ENCODE data around the gene ARL2. TPM values are rescaled to one million over a fixed set of nuclear protein-coding genes. Genes with fewer than 3 reads are reported as not detected.

The ARL2 gene
- total RNA-seq, 2 experiments from 2014 or later = 118 to 122 TPM

GRCh38 chr11:65060913-65061408, 47.0 kb downstream of the ARL2 start:
- no peak for ATAC-seq
- H3K36me3 Mint-ChIP-seq (ENCODE audit: low read depth) = no peaks in the 10 kb centered on the region
- H3K4me3 Mint-ChIP-seq = no peak overlapping the region
- intact Hi-C loops (cut with micrococcal nuclease) = no loop called here
- no peak overlapping the region for H3K27ac Mint-ChIP-seq
- H3K4me1 Mint-ChIP-seq (ENCODE audit: low read depth) = peaks cover 5% of the 10 kb centered on the region
- ChIA-PET POLR2A (no interaction called here), CTCF (no interaction called here)
- DNase-seq = peak; percentile 21
- no peaks in the 10 kb centered on the region for H3K9me3 Mint-ChIP-seq
- no peaks in the 10 kb centered on the region for H3K27me3 Mint-ChIP-seq
- TF ChIP-seq CTCF (IDR thresholded peaks at IDR 0.05) = no peak

GRCh38 chr11:65063532-65063931, 49.6 kb downstream of the ARL2 start:
- no peak overlapping the region for H3K27ac Mint-ChIP-seq
- no peaks in the 10 kb centered on the region for H3K36me3 Mint-ChIP-seq (ENCODE audit: low read depth)
- CTCF ChIA-PET = interaction anchor here (1.4 kb wide), 1 partner anchor 15 kb away, joined by 3 read pairs; no protein-coding TSS in a partner anchor
- ATAC-seq = no peak
- intact Hi-C loops (cut with micrococcal nuclease) = no loop called here
- POLR2A ChIA-PET = interaction anchor here (0.8 to 1.0 kb wide), 2 partner anchors 14 to 18 kb away, joined by 3 read pairs; no protein-coding TSS in a partner anchor
- DNase-seq = no peak
- H3K4me3 Mint-ChIP-seq = no peak overlapping the region
- H3K27me3 Mint-ChIP-seq = no peaks in the 10 kb centered on the region
- TF ChIP-seq CTCF (IDR thresholded peaks at IDR 0.05) = no peak
- no peaks in the 10 kb centered on the region for H3K9me3 Mint-ChIP-seq
- peaks cover 5% of the 10 kb centered on the region for H3K4me1 Mint-ChIP-seq (ENCODE audit: low read depth)

DNA sequence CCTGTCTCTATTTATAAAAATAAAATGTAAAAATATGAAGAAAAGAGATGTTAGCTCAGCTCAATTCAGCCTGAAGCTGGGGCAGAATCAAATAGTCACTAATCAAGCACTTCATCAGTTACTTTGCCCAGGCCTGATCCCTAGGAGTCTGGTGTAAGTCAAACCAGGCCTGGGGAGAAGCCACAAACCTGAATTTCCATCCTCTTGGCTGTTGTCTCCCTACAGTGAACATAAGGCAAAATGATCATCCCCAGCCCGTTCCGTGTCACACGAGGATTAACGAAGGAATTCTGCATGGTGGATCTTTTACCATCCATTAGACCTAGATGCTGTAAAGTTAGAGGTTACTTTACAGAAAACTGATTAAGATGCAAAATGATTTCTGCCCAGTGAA, 50.9 kb downstream of the ARL2 start:
- ChIA-PET POLR2A (no interaction called here), CTCF (interaction anchor here (1.4 kb wide), 1 partner anchor 14 kb away, joined by 3 read pairs; no protein-coding TSS in a partner anchor)
- DNase-seq (no peak), ATAC-seq (no peak)
- H3K27me3 Mint-ChIP-seq = no peaks in the 10 kb centered on the region
- no peak for TF ChIP-seq CTCF (IDR thresholded peaks at IDR 0.05)
- peaks cover 6% of the 10 kb centered on the region for H3K4me1 Mint-ChIP-seq (ENCODE audit: low read depth)
- no peak overlapping the region for H3K27ac Mint-ChIP-seq
- H3K36me3 Mint-ChIP-seq (ENCODE audit: low read depth) = no peaks in the 10 kb centered on the region
- intact Hi-C loops (cut with micrococcal nuclease) = no loop called here
- no peak overlapping the region for H3K4me3 Mint-ChIP-seq
- no peaks in the 10 kb centered on the region for H3K9me3 Mint-ChIP-seq

DNA sequence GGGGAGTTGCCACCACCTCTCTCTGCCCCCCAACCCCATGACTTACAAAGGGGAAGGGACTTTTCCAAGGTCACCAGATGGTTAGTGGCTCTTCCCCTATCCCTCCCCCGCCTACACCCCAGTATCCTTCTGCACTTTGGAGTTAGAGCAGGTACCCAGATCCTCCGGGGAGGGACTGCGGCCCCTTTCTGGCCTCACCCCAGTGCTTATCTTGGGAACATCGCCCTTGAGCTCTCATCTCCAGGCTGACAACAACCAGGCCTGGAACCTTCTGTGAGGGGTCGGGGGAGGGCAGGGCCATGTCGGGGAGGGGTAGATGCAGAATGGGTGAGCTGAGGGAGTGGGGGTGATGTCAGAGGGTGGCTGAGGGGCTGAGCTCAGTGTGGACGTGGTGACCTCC, 51.9 kb downstream of the ARL2 start:
- peaks cover 4% of the 10 kb centered on the region for H3K4me1 Mint-ChIP-seq (ENCODE audit: low read depth)
- POLR2A ChIA-PET = interaction anchor here (2.0 kb wide), 1 partner anchor 12 kb away, joined by 6 read pairs; no protein-coding TSS in a partner anchor

More for the DNA sequence above, 51.9 kb downstream of the ARL2 start:
- DNase-seq (no peak), ATAC-seq (no peak)
- intact Hi-C loops (cut with micrococcal nuclease) = no loop called here
- Mint-ChIP-seq H3K27me3 (no peaks in the 10 kb centered on the region), H3K9me3 (no peaks in the 10 kb centered on the region), H3K27ac (no peak overlapping the region), H3K4me3 (no peak overlapping the region), H3K36me3 (ENCODE audit: low read depth) (no peaks in the 10 kb centered on the region)
- no peak for TF ChIP-seq CTCF (IDR thresholded peaks at IDR 0.05)
- CTCF ChIA-PET = no interaction called here
